NCI-H82 (cell line): Measurements from ENCODE around the gene UST.
A peak's percentile ranks its signal among the peaks of the same experiment; 100 is the strongest.

Source experiments
- DNase-seq: peaks from one replicate; lab custom pipeline; 2025; lab: John Stamatoyannopoulos, UW

UST gene, protein sequence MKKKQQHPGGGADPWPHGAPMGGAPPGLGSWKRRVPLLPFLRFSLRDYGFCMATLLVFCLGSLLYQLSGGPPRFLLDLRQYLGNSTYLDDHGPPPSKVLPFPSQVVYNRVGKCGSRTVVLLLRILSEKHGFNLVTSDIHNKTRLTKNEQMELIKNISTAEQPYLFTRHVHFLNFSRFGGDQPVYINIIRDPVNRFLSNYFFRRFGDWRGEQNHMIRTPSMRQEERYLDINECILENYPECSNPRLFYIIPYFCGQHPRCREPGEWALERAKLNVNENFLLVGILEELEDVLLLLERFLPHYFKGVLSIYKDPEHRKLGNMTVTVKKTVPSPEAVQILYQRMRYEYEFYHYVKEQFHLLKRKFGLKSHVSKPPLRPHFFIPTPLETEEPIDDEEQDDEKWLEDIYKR

DNA sequence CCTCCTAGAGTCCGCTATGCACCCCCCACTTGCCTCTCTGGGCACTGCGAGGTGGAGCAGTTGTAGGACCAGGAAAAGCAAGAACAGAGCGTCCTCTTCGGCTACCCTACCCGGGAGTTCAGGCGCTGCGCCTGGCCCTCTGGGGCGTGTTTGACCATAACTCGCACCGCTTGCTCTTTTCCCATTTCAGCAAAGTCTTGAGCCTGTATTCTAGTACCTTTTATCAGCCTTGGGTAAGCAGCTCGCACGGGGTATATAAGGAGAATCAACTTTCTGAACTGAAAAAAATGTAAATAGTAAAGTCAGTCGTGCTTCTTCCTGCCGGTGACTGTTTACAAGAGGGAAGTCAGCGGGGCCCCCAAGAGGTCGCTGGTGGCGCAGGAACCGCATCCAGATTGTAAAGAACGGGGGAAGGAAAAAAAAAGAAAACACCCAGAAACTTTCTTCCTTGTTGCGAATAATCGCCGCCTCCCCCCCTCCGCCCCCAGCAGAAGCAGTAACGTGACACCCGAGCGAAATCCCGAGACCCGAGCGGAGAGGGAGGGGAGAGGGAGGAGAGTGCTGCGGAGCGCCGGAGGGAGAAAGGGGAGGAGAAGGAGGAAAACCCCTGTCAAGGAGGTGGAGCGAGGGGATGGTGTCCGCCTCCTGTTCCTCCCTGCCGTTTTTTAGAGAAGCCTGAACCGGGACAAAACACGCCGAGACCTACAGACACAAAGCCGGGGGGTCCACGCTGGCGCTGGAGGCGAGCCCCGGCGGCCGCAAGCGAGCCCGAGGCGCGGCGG is at the start of gene UST:
TSS of gene UST (plus strand) at position 668 of the 782 bp plus-strand sequence. CDS start 401 bp downstream, outside the sequence.
- DNase-seq = peak; percentile 67

DNA sequence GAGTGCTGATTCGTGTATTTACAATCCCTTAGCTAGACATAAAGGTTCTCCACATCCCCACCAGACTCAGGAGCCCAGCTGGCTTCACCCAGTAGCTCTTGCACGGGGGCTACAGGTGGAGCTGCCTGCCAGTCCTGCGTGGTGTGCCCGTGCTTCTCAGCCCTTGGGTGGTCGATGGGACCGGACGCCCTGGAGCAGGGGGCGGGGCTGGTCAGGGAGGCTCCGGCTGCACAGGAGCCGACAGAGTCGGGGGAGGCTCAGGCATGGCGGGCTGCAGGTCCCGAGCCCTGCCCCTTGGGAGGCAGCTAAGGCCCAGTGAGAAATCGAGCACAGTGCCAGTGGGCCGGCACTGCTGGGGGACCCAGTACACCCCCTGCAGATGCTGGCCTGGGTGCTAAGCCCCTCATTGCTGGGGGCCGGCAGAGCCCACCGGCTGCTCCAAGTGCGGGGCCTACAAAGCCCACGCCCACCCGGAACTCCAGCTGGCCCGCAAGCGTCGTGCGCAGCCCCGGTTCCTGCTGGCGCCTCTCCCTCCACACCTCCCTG is 48.9 kb upstream of the UST start:
- DNase-seq = no peak

DNA sequence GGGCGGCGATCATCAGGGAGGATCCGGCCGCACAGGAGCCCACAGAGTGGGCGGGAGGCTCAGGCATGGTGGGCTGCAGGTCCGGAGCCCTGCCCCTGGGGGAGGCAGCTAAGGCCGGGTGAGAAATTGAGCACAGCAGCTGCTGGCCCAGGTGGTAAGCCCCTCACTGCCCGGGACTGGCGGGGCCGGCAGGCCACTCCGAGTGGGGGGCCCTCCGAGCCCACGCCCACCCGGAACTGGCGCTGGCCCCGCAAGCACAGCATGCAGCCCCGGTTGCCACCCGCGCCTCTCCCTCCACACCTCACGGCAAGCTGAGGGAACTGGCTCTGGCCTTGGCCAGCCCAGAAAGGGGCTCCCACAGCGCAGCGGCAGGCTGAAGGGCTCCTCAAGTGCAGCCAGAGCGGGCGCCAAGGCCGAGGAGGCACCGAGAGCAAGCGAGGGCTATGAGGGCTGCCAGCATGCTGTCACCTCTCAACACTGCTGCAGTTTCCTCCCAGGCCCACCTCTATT is 48.1 kb upstream of the UST start:
- DNase-seq = no peak

DNA sequence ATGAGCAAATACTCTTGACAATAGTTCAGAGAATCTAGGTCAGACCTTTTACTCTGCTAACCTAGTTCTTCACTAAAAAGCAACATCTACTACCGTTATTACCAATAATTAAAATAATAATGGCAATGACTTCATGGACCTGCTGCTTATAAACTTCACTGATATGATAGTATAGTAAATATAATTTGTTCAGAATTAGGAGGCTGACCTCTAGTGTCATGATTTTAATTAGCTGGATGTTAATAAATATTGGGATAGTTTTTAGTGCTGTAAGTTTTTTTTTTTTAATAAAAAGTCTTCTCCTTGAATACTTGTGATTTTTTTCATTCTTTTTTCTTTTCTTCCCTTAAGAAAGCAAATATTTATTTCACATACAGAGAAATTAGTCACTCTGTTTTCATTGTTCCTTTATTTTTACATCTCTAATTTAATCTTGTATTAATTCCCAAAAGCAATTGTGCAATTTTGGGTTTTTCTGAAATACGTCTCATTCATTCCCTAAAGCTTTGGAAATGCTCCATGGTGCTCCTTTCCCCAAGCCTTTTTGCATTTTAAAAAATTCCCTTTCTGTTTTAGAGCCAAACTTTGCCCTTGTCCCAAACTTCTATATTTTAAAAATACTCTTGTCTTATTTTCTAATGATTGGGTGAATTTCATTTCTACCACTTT is 46.6 kb upstream of the UST start:
- no peak for DNase-seq

DNA sequence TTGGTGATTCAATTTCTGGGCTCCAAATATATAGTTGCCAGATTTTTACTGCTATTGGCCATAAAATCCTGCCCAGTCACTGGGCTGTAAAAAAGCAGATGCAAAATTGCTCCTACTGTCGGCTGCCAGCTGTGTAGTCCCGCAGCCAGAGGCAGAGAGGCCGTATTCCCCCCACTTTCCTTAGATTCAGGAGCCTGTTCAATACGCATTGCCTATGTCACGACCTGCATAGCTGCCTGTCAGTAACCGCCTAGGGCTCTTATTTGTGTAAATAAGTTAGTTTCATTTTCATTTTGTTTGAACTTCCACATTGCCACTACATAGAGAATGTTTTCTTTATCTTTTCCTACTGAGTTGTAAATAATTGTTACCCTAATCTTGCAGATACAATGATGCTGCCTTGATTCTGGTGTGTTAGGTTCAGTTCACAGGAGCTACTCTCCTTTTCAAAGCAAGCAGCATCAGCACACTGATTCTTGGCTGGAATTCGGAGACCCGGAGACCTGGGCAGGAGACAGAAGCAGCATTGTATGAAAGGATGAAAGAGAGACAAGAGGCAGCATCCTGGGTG is 46.0 kb upstream of the UST start:
- no peak for DNase-seq

DNA sequence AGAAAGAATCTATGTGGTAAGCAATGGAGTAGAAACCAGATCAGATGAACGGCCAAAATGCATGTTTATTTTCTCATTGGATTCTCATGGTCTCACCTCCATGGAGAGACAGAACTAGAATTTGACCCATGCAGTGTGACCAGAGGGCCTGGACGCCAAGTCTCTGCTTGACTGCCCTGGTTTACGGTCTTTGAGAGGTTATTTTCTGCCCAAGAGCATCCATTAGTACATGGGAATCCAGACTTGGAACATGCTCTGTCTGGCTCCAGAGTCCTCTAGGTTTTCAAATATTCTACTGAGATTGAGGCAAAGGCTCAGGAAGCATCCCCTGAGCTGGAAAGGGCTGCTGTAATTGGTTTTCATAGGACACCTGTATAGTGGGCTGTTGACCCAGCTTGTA is 45.5 kb upstream of the UST start:
- DNase-seq = no peak

DNA sequence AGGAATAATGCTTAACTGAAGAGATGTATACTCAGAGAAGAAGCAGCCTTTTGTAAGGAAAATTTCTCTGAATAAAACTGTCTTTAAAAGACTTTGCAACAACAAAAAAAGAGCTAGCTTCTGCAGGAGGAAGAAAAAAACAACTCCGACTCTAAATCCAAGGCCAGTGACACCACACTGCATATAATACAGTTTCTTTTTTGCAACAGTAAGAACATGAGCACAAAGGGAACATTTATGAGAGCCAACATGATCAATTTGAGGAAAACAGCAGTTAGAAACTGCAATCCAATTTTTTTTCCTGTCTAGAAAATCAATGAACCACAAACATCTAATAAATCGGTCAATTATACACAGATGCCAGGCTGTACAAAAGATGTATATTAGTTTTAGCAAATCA is 42.9 kb upstream of the UST start:
- no peak for DNase-seq

DNA sequence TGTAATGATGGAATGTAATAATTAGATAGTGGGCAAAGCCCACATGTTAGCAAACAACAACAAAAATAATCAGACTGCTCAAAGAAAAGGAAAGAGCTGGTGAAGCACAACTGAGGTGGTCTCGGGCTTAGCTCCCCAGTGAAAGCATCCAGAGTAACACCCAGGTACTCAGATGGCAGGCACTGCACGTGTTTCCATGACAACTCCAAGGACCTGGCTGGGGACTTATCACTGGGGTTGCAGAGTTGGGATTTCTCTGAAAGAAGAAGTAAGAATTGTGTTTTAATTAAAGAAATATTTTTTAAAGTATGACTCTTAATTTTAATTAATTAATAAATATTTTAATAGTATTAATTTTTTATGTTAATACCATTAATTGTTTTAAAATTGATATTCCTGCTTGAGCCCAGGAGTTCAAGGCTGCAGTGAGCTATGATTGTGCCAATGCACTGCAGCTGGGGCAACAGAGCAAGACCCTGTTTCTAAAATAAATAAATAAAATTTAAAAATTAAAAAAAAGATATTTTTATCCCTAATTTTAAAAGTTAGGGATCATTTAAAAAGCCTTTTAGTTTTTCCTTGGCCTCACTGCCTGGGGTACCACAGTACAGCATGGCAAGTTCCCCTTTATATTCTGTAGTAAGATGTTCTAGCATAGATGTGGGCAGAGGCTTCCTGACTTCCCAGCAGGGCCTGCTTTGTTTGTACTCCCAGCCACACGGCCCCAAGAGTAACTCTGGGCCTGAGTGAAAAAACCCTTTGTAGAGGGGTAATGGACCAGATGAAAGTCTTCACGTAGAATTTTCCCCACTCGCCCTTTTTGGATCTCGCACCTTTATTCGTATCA is 42.2 kb upstream of the UST start:
- DNase-seq = no peak

DNA sequence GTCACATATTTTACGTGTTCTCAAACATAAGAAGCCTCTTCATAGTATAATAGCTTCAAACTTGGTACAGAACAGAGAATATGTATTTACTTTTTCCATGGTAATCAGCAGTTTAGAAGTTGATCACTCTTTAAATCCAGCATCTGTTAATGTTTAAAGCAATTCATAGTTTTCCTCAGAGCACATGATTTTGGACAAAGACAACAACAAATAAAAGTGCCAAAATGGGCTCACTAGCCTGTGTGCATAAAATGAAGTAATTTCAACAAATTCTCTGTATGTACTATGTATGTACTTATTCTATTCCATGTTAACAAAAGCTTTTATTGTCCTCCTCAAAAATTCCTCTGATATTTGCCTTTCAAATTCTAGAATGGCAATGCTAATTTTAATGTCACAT is 38.1 kb upstream of the UST start:
- no peak for DNase-seq

DNA sequence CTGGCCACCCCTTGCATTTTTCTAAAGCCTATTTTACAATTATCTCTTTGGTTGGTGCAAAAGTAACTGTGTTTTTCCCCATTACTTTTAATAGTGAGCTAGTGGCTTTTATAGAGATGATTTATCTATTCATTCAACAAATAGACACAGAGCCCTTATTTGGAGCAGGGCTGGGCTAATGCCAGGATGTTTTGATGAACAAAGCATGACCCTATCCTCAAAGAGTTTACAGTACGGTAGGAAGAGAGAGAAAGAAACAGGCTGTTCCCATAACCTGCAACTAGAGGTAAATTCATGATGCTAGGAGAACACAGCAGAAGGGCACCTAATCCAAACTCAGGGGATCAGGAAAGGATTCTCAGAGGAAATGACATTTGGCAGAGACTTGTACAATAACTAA is 37.3 kb upstream of the UST start:
- DNase-seq = peak; percentile 34

DNA sequence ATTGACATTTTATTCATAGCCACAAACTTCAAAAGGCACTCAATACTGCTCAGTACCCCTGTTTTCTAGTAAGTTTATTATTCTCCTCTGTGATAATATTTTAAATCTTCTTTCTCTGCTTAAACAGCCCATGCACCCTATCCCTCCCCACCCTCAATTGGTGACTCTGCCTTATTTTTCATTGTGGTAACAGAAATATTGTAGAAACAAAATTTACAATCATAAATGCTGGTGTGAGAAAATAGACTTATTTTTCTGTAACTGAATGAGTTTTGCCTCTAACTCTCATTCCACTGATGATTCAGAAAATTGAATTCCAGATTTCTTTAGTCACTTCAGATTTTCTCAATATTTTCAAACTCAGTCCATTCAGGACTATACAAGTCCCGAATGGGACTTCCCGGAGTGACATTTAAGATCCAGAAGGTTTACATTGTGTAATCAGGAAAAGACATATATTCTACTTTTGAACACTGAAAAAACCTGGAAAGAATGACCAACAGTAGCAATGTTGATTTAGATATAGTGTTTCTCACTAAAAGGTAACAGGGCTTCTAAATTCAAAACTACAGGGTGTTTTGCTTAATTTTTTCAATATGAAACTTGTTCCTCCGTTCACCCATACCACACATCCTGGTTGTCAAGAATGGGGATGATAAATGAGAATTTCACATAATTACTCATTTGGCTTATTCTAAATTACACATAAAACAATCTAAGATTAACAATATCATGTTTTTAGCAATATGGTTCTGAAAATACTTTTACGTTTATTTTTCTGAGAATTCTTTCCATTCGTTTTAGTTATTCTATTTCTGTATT is 34.8 kb upstream of the UST start:
- no peak for DNase-seq

DNA sequence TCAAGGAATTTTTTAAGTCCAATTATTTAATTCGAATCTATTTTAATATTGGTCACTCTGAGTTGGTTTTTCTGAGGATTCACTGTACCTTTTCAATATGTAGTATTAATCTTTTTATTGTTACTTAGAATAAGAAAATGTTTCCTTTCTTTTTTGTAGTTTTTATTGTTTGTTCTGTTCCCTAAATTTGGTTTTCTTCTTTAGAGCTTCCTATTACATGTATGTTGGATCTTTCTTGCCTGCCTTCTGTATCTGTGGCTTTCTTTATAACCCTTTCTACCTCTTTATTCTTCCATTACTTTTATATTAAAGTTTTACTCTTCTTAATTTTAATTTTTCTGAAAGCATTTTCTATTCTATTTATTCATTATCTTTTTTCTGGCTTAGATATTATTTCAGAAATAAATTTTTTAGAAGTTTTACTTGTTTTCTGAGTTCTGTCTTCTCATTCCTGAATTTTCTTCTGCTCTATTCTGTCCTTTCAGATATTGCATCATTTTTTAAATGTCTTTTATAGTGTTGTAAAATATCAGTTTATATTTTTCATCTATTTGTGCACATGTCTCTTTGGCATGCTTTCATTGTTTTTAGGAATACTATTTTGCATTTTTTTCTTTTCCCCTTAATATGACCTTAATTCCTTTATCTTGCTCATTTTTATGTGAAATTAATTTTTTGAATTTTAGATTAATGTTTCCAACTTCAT is 33.6 kb upstream of the UST start:
- no peak for DNase-seq

DNA sequence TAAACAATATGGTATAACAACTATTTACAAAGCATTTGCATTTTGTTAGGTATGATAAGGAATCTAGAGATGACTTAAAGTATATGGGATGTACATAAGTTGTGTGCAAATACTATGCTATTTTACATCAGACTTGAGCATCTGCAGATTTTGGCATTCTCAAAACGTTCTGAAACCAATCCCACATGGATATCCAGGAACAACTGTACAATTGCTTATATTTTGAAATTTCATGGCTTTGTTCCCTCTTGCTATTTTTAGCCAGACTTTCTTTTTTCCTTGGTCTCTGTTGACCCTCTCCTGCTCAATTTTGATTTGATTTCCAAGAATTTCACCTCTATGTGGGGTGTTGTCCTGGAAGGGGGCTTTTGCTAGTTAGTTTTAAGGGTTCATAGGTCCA is 32.9 kb upstream of the UST start:
- DNase-seq = no peak

DNA sequence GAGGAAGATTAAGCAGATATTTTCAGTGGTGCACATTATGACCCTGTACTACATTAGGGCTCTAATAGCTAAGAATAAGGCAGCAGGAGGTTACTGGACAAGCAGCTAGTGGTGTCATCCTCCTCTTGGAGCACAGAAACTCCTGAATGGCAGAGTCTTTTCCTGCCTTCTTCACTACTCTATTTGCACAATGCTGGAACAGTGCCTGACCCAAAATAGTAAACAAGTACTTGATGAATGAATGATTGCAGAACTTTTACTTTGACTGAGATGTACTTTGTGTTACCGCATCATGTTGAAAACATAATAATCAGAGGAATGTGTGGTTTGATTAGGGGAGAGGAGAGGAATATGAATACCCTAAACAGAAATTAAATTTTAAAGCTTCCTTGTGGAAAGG is 30.0 kb upstream of the UST start:
- no peak for DNase-seq

DNA sequence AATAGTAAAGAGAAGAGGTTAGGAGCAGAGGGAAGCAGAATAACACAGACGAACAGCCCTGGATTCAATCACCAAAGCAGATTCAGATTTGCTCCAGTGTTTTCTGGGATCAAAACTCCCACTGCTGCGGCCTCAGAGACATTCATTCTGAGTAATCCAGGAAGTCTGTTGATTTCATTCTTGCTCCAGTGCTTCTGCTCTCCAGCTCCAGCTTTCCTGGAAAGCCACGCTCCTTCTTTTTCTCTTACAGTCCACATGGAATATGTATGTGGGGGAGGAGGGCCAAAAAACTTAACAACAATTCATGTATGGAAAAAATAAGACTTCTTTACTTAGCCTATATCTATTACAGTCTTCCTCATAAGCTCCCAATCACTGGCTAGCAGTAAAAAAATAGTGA is 26.4 kb upstream of the UST start:
- DNase-seq = no peak

DNA sequence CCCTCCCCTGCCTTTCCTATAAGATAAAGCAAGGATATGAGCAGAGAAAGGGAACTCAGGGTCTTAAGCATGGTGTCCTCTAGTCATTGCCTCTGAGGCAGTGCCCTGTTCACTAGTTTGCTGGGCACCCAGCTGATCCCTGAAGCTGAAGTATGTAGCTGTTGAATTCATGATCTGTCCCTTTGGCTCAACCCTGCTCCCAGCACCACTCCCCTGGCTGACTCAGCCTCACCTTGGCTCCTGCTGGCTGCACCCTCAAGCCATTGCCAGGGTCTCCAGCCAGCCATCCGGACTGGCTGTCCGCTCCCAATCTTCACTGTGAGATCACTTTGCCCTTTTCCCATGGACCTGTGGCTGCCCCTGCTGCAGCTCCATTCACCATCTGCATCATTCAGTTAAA is 25.9 kb upstream of the UST start:
- no peak for DNase-seq

DNA sequence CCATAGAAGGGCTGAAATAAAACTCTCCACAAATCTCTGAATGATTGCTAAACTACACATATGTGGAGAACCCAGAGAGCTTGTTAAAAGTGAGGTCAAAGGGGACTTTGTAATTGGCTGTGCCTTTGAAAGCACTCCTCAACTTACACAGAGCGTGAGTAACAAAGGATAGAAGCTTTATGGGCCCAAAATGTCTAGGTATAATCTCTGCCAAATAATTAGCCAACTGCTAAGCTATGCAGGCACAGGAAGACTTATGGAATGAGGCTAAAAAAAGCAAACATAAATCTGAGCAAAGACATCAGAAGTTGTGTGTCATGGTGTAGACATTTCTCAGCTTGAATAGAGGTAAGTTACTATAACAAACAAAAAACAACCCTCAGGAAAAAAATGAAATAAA is 23.3 kb upstream of the UST start:
- DNase-seq = no peak

DNA sequence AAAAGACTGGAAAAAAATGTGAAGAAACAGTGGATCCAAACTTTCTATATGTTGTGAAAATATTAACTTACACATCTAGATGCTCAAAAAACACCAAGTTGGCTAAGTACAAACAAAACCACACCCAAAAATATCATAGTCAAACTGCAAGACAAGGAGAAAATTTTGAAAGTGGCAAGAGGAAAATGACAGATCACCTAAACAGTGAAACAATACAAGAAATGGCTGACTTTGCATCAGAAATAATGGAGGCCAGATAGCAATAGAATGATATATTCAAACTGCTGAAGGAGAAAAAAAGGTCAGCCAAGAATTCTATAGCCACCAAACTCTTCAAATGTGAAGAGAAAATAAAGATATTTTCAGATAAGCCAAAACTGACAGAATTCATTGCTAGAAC is 22.4 kb upstream of the UST start:
- DNase-seq = no peak

DNA sequence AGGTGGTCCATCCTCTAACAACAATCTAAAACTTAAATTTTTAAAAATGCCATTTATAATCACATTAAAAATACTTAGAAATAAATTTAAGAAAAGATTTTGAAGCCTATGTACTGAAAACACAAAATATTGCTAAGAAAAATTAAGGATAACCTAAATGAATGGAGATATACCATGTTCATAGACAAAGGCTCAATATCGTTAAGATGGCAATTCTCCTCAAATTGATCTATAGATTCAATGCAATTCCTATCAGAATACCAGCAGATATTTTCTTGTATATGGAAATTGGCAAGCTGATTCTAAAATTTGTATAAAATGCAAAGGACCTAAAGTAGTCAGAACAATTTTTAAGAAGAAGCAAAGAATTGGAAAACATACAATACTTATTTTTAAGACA is 19.7 kb upstream of the UST start:
- no peak for DNase-seq

DNA sequence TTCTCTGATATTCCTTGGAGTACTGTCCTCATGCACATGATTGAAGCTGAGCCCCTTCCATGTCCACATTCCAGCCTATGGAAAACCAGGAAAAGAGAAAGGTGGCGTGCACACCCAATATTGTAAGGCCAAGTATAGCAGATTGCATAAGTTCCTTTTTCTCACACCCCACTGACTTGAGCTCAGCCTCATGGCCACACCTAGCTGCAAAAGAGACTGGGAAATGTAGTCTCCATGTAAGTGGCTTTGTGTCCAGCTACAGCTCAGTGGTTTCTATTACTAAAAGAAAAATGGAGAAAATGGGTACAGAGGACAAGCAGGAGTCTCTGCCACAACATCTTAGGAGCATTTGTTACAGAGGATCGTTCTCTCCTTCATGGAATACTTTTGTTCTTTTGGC is 10.8 kb upstream of the UST start:
- no peak for DNase-seq
